ENCODE results near the gene ZFAND3.

The ZFAND3 gene

DNA sequence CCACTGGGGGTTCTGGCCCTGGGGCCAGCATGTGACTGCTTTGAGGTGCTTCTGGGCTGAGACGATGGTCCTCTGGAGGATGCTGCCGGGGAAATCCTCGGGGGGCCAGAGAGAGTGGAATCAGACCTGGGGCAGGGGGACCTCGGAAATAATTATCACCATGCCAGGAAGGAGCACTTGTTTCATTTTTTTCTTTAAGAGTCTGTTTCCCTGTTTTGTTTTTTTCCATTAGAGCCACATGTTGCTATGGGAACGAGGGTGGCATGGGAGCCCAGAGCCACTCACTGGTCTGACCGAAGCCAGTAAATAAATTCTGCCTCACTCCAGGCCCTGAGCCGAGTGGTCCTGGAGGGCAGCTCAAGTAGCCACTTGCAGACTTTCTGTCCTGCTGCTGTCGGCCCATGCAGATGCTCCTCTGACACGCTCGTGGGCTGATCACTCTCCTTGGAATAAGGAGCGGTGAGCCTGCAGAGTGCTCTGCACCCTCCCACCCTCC lies 365.1 kb downstream of the ZFAND3 start:
- peaks cover 6% of the 10 kb centered on the region; the same call in 1 of the 2 replicates for H3K4me1 ChIP-seq
- no peak for DNase-seq
- H3K27me3 ChIP-seq, result no peaks in the 10 kb centered on the region
- no peaks in the 10 kb centered on the region for H3K36me3 ChIP-seq
- H3K4me3 ChIP-seq (ENCODE audit: low read depth, low read length), result no peak overlapping the region
- no peaks in the 10 kb centered on the region for H3K9me3 ChIP-seq
- TF ChIP-seq, protein P1, sequence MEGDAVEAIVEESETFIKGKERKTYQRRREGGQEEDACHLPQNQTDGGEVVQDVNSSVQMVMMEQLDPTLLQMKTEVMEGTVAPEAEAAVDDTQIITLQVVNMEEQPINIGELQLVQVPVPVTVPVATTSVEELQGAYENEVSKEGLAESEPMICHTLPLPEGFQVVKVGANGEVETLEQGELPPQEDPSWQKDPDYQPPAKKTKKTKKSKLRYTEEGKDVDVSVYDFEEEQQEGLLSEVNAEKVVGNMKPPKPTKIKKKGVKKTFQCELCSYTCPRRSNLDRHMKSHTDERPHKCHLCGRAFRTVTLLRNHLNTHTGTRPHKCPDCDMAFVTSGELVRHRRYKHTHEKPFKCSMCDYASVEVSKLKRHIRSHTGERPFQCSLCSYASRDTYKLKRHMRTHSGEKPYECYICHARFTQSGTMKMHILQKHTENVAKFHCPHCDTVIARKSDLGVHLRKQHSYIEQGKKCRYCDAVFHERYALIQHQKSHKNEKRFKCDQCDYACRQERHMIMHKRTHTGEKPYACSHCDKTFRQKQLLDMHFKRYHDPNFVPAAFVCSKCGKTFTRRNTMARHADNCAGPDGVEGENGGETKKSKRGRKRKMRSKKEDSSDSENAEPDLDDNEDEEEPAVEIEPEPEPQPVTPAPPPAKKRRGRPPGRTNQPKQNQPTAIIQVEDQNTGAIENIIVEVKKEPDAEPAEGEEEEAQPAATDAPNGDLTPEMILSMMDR (IDR thresholded peaks at IDR 0.05; ENCODE audit: low read depth, low read length), result no peak

DNA sequence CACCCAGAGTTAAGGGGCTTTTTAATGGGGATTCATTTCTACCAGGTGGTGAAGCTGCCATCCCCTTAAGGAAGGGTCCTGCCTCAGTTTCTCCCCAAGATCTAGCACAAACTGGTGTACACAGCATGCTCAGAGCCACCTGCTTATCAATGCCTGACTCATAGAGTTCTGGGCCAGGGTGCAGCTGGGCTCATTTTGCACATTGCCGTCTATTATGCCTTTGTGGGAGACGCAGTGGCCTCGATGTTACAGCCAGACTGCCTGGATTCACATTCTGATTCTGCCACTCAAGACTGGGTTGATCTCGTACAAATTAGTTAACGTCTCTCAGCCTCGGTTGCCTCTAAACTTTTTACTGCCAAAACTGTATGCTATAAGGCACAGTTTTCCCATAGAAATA lies 365.7 kb downstream of the ZFAND3 start:
- Histone ChIP-seq H3K4me3 (ENCODE audit: low read depth, low read length) (no peak overlapping the region), H3K27me3 (no peaks in the 10 kb centered on the region), H3K9me3 (no peaks in the 10 kb centered on the region), H3K36me3 (no peaks in the 10 kb centered on the region), H3K4me1 (peaks cover 6% of the 10 kb centered on the region; the same call in 1 of the 2 replicates)
- DNase-seq, result no peak
- TF ChIP-seq, protein P1 (IDR thresholded peaks at IDR 0.05; ENCODE audit: low read depth, low read length), result no peak

DNA sequence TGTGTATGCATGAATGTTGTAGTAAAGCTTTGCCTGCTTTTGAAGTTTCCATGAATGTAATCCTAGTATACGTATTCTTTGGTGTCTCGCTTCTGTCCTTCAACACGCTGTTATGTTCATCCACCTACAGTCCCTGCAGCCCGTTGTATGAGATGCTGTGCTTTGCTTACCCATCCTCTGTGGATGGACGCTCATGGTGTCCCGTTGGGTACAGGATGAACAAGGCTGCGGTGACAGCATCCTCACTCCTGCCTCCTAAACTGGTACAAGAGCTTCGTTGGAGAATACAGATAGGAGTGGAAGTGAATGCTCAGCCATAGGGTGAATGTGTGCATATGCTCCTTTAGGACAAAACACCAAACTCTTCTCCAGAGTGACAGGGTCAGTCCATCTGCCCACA lies 366.2 kb downstream of the ZFAND3 start:
- peaks cover 6% of the 10 kb centered on the region; the same call in 1 of the 2 replicates for H3K4me1 ChIP-seq
- no peaks in the 10 kb centered on the region for H3K36me3 ChIP-seq
- no peak overlapping the region for H3K4me3 ChIP-seq (ENCODE audit: low read depth, low read length)
- no peaks in the 10 kb centered on the region for H3K9me3 ChIP-seq
- DNase-seq, result no peak
- H3K27me3 ChIP-seq, result no peaks in the 10 kb centered on the region
- TF ChIP-seq, protein P1 (IDR thresholded peaks at IDR 0.05; ENCODE audit: low read depth, low read length), result no peak

DNA sequence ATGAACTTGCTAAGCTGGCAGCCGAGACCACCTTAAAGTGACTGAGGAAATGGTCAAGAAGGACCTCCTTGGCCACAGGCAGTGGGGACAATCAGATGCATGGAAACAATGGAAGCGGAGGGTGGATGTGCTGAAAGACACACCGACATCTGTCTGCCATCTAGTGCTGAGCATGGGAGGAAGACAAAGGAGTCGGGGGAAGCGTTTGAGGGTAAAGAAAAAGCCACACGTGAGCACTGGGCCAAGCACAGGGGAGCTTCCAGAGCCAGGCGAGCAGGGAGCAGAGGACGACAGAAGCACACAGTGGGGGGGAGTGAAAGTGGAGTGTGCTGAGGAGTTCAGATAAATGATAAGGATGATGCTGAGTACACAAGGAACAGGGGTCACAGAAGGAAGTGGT lies 367.8 kb downstream of the ZFAND3 start:
- no peaks in the 10 kb centered on the region for H3K27me3 ChIP-seq
- no peaks in the 10 kb centered on the region for H3K9me3 ChIP-seq
- DNase-seq, result no peak
- H3K4me1 ChIP-seq, result peaks cover 6% of the 10 kb centered on the region; the same call in 1 of the 2 replicates
- TF ChIP-seq, protein P1 (IDR thresholded peaks at IDR 0.05; ENCODE audit: low read depth, low read length), result 0 out of 2 replicates have a peak, but pooled peaks have one; percentile 11
- no peak overlapping the region for H3K4me3 ChIP-seq (ENCODE audit: low read depth, low read length)
- H3K36me3 ChIP-seq, result no peaks in the 10 kb centered on the region

DNA sequence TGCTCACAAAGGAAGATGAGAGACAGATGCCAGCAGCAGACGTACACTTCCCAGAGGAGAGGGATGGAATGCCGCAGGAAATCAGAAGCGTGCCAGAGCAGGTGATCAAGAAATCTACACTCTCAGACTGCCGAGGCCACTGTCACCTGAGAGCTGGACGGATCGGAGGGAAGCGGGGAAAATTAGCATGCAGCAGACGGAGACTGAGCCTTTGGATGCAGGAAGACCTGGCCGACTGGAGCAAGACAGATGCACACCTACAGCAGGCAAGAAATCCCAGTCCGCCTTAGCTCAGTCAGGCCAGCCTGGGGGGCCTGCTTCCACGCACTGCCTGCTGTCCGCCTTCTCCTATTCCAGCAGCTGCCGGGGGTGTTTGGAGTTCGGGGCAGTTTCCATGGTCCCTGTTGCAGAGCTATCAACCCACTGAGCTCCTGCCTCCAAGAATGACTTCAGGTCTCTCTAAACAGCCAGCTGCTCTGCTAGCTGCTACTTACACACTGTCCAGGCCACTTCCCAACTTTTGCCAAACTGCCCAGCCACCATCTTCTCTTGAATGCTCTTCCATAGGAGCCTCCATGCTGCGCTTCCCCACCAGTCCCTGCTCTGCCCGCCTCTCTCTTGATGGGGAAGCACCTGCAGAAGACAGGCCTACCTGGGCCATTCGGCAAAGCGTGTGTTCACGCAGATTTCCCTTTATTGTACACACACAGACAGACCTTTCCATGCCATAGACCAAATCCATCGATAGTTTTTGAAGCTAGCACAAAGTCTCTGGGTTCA lies 368.5 kb downstream of the ZFAND3 start:
- H3K4me1 ChIP-seq, result peaks cover 6% of the 10 kb centered on the region; the same call in 1 of the 2 replicates
- H3K4me3 ChIP-seq (ENCODE audit: low read depth, low read length), result no peak overlapping the region
- no peaks in the 10 kb centered on the region for H3K36me3 ChIP-seq
- TF ChIP-seq, protein P1 (IDR thresholded peaks at IDR 0.05; ENCODE audit: low read depth, low read length), result no peak
- DNase-seq, result no peak
- H3K27me3 ChIP-seq, result no peaks in the 10 kb centered on the region
- H3K9me3 ChIP-seq, result no peaks in the 10 kb centered on the region
